Cardiac fibroblast (primary cell): Measurements from ENCODE around the gene CCNC.

ENCODE experiments used
- DNase-seq, 2 donors: peaks; one replicate each; pipeline versions ENCODE4 v3.0.0 to v3.0.0-alpha.2; 2010; ENCODE audit warnings: low read depth in 2 of 2
- H3K4me3 ChIP-seq, 2 donors: replicated peaks in 1 of 2; 1 replicate in 1 of 2; 2 replicates in 1 of 2; pipeline ENCODE4 v1.5.1; 2011; ENCODE audit warnings: low read depth in 2 of 2, low read length in 2 of 2, mild to moderate bottlenecking in 2 of 2, moderate library complexity in 1 of 2
- TF ChIP-seq, protein P1 (sequence below): IDR thresholded peaks from one replicate; pipeline ENCODE4 v1.5.1; 2011; ENCODE audit warnings: low read depth, mild to moderate bottlenecking, low read length, inconsistent platforms

CCNC gene

DNA sequence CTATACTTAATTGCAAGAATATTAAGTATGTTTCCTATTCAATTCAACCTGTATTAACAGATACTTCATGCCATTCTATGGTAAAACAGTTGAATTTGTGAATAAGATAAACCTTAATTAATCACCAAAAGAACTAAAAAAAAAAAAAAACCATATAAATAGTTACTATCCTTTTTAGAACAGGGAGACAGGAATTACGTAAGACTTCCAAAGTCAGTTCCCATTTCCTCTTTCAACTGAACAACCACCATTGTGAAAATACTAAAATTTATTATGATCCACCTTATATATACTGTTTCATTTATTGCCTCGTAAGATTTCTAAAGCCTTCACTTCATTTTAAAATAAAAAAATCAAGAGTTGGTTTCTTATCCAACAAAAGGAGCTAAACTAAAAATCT is 9.4 kb downstream of the CCNC start:
- TF ChIP-seq, protein P1, sequence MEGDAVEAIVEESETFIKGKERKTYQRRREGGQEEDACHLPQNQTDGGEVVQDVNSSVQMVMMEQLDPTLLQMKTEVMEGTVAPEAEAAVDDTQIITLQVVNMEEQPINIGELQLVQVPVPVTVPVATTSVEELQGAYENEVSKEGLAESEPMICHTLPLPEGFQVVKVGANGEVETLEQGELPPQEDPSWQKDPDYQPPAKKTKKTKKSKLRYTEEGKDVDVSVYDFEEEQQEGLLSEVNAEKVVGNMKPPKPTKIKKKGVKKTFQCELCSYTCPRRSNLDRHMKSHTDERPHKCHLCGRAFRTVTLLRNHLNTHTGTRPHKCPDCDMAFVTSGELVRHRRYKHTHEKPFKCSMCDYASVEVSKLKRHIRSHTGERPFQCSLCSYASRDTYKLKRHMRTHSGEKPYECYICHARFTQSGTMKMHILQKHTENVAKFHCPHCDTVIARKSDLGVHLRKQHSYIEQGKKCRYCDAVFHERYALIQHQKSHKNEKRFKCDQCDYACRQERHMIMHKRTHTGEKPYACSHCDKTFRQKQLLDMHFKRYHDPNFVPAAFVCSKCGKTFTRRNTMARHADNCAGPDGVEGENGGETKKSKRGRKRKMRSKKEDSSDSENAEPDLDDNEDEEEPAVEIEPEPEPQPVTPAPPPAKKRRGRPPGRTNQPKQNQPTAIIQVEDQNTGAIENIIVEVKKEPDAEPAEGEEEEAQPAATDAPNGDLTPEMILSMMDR = no peak
- H3K4me3 ChIP-seq = no peak overlapping the region
- peak in 1 of 2 donors; percentile 3 for DNase-seq

DNA sequence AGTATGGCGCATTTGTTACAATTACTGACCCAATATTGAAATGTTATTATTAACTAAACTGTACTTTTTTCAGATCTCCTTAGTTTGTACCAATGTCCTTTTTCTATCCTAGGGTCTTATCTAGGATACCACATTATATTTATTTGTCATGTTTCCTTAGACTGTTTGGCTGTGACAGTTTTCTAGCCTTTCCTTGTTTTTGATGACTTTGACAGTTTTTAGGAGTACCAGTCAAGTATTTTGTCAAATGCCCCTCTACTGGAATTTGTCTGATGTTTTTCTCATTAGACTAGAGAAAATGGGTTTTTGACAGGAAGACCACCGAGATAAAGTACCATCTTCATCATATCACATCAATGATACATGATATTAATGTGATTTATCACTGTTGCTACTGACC is 14.6 kb downstream of the CCNC start:
- H3K4me3 ChIP-seq = no peak overlapping the region
- DNase-seq = no peak
- TF ChIP-seq, protein P1 = no peak

DNA sequence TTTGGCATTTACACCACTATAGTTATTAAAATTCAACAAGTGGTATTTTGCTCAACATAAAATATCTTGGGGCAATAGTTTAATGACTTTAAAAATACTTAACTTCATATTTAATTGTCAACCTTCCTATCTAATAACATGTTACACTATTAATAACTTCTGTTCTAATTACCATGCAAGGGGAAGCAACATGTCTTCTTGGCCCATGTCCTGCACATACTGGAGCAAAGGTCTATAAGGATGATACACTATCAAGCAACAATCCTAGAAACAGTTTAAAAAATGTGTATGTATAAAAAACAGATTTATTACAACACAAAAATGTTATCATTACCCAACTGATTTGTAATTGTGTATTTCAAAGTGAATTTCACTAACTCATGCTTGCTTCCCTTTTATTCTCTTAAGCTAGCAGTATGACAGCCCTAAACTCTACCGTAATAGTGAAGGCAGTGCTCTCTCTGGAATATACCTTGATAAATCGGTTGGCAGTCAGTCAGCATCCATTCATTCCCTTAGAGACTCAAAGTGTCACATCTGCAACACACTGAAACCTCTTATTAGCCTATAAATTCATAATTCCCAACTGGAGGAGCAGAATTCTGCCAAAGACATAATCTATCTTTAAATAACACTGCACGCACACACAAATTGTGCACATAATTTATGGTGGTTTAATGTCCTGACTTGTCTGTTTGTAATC is 18.3 kb downstream of the CCNC start:
- no peak overlapping the region for H3K4me3 ChIP-seq
- DNase-seq = no peak
- TF ChIP-seq, protein P1 = no peak

DNA sequence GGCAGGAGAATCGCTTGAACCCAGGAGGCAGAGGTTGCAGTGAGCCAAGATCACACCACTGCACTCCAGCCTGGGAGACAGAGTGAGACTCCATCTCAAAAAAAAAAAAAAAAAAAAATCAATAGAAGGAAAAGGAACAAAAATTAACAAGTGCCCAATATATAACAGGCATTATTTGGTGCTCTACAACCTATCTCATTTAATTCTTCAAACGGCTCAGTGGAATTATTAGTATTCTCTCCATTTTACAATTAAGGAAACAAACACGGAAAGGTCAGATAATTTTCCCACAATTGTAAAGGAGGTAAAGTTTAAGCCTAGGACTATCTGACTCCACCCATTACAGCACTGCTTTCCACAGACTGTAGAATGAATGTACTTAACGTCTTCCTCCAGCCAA is 19.8 kb downstream of the CCNC start:
- TF ChIP-seq, protein P1 = no peak
- H3K4me3 ChIP-seq = no peak overlapping the region
- DNase-seq = no peak

DNA sequence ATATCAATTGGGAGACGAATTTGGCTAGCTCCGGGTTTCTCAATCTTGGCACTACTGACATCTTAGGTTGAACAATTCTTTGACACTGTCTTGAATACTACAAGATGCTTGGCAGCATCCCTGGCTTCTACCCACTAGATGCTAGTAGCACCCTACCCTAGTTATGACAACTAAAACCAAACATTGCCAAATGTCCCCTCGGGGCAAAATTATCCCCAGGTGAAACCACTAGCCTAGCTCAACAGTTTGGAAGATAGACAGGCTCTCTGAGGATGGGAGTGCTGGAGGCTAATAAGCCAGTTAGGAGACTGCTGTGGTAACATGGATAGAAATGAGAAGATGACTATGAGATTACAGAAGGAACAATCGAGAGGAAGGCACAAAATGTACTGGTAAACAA is 20.9 kb downstream of the CCNC start:
- no peak for DNase-seq
- TF ChIP-seq, protein P1 = no peak
- no peak overlapping the region for H3K4me3 ChIP-seq

DNA sequence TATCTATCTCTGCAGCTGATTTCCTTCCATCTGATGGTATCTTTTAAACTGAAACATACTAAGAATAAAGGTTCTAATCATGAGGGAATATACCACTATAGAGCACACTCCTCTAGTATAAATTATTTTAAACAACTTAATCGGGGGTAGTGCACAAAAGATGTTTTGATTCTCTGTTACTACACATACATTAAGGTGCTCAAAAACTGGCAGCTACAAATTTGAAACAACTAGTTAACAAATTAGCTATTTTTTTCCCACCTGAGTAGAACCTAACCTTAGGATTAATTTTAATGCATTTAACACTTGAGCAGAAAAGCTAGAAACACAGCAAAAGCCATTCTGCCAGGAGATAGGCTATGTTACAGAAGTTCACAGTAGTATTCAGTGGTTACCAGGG is 23.0 kb downstream of the CCNC start:
- no peak overlapping the region for H3K4me3 ChIP-seq
- TF ChIP-seq, protein P1 = no peak
- DNase-seq = no peak

DNA sequence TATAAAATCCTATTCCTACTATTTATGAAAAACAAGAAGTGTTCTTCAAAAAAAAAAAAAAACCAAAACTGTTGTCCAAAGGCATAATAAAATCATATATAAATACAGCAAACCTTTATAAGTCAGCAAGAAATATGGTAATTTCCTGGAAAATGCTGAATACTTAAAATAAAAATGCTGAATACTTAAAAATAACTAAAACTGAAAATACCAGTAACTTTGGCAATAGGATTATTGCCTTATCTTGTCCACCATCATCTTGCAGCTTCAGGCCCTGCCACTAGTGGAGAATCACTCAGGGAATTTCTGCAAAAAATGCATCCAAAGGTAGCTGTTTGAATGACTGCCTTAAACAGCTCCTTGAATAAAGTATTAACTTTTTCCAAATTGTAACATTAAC is 24.5 kb downstream of the CCNC start:
- H3K4me3 ChIP-seq = no peak overlapping the region
- DNase-seq = no peak
- TF ChIP-seq, protein P1 = no peak
